Inferior parietal cortex (tissue), 1 donor: ENCODE measurements around the gene OCA2.

Experiments
- DNase-seq: peaks from one replicate; pipeline ENCODE4 v3.0.0-alpha.2; 2016; ENCODE audit errors: extremely low spot score

Gene OCA2

DNA sequence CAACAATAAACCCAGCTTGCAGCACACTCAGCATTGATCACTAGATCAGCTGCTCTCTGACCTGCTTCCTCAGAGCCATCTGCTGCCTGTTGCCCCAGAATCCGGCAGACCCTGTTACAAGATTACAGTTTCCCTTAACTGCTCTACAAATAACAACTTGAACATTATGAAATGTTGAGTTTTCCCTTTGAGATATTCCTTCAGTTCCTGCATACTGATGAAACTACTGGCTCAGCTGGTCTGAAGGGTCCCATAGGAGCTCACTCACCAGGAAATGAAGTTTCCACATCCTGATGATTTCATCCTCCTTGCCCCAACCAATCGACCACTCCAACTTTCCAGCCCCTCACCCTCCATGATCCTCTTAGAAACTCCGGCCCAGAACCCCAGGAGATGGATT is 281.9 kb downstream of the OCA2 start:
- DNase-seq: no peak

DNA sequence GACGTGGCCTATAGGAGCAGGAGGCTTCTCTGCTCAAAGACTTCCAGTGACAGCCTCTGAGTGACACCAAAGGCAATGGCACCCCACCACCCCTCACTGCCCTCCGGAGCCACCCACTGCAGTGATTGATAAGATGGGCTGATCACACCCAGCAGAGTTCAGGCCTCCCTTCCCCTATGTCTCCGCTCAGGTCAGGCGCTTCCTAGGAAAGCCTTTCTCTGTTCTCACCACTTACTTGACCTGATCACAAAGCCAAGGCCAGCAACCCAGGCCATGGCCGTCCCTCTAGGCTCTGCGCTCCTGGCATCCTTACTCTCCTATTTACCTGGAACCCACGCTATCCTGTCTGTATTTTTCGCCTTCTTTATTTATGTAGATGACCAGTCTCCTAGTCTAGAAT is 282.3 kb downstream of the OCA2 start:
- no peak for DNase-seq

DNA sequence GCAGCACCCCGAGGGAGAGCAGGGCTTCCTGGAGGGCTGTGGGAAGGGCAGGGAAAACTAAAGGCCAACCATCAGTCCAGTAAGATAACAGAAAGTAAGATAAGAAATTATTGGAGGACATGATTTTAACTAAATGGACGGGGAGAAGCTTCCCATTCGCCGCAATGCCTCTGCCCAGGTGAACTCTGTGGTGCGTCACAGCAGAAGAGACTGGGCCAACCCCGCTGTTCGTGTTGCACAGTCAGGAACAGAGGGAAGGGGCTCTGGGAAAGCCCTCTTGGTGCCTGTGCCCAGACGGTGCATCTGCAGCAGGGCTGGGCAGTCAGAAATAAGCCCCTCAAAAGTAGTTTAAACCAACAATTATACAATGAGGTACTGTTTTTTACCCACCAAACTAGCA is 284.1 kb downstream of the OCA2 start:
- no peak for DNase-seq

DNA sequence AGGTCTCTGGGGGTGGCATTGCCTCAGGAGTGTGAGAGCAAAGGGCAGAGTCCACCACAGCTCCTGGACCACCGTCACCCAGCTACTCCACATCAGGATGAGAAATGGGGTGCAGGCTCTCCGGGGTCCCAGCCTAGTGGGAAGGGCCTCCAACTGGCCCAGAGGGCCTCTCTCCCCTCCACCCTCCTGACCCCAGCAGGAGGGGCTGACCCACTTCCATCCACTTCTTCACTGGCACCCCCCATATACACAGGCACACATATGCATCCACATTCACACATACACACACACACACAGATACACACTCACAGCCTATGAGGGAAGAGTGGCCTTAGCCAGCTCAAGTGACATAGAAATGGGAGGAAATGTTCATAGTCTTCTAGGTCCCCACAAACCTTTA is 286.0 kb downstream of the OCA2 start:
- DNase-seq: no peak

DNA sequence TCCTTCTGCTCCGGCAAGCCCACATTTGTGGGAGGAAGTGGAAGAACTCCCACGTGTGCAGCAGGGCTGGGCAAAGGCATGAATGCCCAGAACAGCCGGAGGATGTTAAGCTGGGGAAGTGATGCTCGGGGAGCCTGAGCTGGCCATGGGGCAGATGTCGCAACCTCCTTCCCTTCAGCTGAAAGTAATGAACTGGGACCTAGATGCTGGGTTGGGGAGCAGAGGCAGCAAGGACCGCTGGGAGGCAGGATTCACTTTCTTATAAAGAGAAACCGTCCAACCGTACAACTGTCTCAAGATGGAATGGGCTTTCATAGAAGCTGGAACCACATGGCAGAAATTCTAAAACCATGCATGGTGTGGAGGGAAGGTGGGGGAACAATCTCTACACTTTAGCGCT is 290.9 kb downstream of the OCA2 start:
- DNase-seq: no peak

DNA sequence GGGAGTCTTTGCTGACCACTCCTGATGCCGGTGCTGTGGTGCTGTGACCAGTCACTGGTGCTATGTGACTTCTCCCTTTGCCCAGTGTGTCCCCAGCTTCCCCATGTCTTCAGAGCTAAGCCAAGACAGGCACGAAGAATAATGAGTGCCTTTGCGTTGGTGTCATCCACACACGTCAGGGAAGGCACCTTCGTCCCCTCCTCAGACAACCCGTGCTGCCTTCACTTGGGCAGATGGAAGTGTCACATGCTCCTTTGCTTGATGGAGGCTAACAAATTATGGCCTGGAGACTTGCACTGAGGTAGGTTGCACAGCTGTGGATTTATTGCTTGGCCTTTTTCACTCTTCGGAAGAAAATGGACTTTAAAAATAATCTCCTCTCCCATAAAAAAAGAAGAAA is 291.8 kb downstream of the OCA2 start:
- no peak for DNase-seq

DNA sequence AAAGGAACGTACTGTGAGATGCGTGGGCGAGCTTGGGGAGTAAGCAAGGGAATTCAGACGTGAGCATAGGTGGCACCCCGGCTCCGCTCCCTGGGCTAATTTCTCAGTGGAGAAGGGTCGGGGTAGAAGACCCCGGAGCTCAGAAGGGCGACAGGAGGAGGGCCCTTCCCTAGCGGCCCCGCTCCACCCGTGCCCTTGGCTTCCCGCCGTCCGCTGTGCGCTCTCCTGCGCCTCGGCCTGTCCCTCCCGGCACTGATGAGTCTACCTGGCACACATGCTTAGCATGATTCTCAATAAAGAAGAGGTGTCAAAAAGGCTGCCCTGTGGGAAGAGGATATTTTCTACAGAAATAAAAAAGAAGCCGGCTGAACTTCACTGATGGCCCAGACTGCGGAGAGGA is 292.7 kb downstream of the OCA2 start:
- DNase-seq: no peak

DNA sequence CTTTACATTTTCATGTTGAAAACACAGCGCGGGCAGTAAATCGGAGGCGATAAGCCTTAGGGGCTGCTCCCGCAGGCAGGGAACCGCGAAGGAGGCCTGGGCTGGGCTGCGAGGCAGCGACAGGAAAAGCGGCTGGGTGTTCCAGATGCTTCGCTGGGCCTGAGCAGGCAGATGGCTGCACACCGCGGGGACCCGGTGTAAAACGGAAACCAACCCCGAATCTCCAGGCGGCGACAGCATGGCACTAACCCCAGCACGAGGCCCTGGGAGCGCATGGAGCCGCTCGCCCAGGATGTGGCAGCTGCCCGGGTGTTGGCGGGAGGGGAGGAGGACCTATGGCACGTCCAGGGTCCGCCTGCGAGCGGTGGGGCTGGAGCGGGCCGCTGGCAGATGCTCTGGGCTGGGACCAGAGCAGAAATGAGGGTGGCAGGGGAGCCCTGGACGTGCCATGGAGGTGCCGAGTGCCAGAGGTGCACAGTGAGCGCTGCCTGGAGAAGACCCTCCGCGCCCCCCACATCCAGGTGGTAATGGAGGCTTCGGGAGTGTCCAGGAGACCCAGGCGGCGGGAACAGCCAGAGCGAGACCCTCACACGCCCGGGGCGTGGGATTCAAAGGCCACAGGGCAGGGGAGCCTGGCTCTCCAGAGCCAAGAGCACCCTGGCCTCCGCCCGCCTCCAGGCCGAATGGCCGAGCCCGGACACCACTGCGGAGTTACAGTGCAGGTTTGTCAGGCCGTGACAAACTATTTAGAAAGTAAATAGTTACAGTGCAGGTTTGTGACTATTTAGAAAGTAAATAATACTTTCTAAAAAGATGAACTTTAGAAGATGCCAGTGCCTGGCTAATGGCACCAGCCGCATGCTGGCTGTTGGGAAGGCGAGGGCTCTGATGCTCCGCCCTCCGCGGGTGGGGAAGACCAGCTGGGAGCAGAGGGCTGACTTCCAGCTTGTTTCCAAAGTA is 293.6 kb downstream of the OCA2 start:
- no peak for DNase-seq

DNA sequence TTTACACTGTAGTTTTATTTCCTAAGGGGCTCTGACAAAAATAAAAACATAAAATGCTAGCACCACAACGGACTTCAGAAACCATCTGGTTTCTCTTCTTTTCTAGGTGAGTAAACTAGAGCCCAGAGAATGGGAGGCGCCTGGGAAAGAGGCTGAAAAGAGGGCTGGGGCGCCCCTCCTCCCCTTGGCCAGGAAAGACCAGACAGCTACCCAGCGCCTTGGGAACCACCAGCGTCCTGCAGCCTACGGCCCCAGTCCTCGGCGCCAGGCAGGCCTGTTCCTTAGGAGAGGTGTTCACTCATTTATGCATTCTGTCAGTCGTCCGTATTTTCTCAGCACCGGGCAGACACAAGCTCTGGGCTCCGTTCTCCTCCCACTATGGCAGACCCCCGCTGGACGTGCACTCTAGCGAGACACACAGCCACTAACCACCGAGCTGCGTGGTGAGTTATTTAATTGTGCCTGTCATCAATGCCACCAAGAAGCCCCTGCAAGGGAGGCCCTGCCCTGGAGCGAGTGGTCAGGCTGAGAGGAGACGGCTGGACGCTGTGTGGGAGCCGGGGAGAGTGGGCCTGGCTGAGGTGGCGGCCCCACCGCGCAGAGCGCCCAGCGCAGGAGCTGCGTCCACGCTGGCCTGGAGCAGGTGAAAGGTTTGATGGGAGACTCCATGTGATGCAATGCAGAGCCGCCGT is 294.4 kb downstream of the OCA2 start:
- DNase-seq: no peak

DNA sequence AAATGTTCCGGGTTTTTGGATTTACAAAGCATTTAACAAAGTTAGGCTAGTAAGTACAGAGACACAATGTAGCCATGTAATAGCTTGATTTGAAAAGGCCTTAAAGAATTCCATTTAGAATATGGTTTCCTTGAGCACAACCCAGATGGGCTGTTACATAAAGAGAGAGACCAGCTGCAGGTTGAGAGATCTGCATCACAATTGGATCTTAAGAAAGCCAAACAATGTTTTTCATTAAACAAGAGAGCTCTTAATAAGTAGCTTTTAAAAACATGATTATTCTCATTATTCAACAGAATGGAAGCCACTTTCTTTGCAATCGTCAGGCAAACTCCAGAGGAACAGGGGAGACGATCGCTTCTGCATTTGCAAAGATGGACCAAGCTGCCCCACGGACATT is 300.3 kb downstream of the OCA2 start:
- no peak for DNase-seq

DNA sequence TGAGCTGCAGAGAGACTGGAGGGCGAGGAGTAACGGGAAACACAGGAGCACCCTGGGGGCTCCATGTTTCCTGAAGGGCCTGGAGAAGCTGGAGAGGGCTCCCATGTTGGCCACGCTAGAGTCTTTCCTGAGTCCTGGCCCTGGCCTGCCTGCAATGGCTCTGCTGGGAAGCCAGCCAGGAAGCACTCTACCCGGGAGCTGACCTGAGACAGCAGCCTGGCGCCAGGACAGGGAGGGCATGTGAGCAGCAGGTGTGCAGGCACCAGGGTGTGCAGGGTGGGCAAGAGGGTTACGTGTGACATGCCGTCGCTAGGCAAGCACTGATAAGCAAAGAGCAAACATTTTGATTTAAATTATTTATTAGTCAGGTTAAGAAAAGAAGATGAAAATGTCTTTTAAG is 301.4 kb downstream of the OCA2 start:
- no peak for DNase-seq

DNA sequence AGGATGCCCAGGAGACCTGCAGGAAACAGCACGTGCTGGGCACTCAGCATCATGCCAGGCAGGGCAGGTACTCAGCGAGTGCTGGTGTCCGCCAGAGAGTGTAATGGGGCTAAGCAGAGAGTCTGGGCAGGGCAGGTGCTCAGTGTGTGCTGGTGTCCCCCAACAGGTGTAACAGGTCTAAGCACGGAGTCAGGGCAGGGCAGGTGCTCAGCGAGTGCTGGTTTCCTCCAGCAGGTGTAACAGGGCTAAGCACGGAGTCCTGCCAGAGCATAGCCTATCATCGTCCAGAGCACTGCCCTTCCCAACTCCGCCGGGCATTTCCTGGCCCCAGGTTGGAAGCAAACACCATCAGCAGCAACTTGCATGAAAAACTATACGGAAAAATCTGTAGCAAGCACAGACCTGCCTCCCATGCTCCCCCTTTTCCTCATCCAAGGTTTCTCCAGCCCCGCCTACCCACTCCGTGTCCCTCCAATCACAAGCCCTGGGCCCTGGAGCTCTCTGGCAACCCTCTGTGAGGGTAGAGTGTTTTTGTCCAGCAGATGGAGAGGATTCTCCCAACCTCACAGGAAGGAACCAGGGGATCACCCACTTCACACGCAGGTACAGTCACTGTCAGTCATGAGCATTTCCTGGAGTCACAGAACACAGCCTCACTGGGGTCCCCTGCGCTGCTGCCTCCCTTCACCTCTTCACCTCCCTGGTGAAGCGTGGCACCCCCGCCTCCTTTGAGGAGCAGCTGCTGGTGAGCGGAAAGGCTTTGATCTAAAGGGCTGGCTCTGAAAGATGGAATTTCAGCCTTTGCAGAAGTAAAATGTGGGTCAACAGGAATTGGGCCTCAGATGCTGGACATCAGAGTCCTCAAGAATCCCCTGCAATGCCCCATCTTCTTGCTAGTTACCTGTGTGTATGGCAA is 302.5 kb downstream of the OCA2 start:
- DNase-seq: no peak

DNA sequence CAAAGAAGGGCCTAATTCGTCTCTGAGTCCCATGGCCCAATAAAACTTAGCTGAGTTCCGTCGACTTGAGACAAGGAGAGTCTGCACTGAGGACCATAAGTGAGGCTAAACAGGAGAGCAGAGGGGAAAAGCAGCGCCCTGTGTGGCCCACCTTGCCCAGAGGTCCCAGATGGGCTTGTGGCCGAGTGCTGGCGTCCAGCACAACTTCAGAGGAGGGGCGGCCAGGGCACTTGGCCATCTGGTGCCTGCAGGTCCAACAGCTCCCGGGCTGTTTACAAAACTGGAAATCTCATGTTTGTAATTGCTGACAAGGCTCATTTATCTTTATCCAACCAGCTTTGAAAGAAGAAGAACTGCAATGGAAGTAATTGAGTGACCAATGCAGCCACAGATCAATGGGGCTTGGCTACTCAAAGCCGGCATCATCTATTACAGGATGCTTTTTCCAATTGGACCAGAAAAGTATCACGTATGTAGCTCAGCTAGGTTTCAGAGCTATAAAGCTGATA is 306.3 kb downstream of the OCA2 start:
- no peak for DNase-seq

DNA sequence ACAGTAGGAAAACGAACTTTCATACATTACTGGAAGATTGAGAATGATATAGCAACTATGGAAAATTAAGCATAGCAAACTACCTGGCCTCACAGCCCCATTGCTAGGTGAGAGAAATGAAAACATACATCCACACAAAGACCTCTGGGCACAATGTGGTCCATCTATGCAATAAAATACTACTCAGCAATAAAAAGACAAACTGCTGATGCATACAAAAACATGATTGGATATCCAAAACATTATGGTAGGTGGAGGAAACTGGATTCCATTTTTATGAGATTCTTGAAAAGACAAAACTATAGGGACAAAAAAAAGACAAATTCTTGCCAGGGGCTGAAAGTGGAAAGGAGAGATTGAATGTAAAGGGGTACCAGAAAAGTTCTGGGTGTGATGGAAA is 308.8 kb downstream of the OCA2 start:
- DNase-seq: no peak

DNA sequence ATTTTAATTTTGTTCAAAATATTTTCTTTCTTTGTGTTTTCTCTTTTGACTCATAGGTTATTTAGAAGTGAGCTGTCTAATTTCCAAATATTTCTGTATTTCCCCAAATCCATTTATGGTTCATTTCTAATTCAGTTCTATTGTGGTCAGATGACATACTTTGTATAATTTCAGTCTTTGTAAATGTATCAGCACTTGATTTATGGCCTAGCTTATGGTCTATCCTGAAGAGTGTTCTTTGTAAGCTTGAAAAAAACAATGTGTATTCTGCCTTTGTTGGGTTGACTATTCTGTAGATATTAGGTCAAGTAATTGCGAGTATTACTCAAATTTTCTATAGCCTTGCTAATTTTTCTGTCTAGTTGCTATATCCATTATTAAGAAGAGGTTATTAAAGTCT is 311.2 kb downstream of the OCA2 start:
- DNase-seq: no peak

DNA sequence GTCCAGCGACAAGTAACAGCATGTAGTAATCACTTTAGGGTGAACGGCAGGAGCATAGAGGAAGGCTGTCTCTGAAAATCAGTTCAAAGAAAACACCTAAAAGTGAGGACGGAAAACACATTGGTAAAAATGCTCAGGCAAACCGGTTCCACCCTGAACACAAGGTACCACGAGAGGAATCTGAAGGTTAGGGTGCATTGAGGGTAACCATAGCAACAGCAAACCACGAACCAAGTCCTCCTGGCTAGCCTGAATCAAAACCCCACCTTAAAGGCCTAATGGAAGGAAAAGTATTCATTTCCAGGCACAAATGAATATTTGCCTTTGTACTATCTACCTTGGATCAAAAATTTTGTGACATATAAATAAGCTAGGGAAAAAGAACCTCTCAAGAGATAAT is 315.0 kb downstream of the OCA2 start:
- DNase-seq: no peak

DNA sequence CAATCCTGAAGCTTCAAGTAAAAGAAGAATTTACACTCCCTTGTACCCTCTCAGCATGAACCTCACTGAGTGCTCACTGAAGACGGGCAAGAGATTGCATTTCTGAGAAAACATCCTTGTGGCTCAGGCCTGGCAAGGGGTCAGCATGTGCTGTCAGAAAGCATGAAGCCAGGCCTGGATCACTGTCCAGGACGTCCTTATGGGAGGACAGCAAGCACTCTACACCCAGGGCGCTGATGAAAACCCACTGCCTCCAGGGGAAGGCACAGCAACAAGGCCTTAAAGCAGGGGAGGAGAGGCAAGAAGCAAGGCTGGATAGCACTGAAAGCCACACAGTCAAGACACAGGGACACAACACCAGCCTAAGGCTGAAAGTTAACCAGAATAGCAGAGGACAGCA is 315.4 kb downstream of the OCA2 start:
- DNase-seq: no peak

DNA sequence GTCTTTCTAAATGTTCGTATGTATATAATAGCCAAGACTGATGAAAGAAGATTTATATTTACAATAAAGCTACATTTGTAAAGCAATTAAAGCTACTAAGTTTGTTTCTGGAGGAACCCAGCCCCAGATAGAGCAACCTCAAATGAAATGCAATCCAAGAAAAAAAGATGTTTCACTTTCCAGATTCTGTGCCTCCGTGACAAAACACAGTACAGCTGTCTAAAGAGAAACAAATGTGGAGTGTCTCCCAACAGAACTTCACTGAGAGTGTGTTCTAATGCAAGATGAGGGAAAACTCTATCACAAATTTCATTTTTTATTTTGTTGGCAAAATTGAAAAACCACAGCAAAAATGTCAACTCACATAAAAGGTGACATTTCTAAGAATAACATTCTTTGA is 317.0 kb downstream of the OCA2 start:
- no peak for DNase-seq

DNA sequence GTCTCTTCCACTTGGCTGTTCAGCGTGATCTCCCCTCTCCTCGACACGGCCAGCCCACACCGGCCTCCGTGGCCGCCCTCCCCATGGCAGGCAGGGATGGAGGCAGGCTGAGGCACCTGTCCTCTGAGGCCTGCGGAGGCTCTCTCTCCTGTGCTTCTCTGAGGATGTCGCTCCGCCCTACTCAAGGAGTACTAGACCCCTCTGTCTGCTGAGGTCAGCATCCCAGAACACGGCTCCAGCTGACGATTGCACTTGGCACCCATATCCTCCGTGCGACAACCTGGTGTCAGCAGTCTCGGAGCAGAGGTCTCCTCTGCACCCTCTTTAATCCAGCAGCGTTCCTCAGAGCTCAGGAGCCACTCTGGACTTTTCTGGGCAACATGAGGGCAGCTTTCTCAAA is 322.6 kb downstream of the OCA2 start:
- DNase-seq: no peak

DNA sequence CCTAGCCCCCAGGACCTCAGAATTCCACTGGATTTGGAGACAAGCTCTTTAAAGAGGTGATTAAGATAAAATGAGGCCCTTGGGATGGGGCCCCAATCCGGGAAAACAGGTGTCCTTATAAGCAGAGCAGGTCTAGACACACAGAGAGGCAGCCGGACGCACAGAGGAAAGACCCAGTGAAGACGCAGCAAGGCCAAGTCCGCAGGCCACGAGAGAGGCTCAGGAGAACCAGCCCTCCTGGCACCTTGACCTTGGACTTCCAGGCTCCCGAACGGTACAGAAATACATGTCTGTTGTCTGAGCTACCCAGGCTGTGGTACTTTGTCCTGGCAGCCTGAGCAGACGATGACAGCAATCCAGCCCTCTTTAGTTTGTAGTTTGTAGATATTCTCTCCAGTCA is 324.5 kb downstream of the OCA2 start:
- DNase-seq: no peak

DNA sequence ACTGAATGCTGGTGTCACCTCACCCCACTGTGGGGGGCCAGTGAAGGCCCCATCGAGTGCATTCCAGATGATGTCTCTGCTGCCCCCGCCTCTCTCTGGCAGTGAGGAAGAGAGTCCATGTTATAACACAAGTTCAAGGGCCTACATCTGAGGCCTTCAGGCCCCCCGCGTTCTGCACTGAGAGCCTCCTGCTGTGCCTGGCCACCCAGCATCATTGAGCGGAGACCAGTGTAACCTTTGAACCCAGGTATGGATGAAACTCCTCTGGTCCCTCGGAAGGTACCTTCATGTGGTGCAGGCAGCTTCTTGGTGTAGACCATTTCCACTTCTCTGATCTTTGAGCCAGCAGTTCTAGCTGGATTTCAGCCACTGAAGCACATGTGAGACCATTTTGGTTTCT is 324.9 kb downstream of the OCA2 start:
- DNase-seq: no peak

DNA sequence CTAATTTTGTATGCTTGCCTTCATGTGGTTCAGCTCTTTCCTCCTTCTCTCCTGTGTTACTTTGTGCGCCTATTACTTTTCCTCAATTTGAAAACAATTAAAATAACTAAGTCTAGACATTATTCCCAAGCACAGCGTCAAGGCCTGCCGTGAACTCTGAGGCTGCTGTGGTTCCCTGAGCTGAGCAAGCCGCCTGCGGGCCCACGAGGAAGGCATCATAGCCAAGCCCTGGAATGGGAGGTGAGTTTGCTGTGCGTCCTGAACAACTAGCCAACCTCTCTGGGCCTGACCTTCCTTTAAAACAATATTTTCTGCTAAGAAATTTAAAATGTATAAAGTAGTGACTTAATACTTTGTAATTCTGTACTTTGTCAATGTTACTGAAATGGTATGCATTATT is 327.2 kb downstream of the OCA2 start:
- no peak for DNase-seq
